Smooth muscle cell (in vitro differentiated cells): ENCODE measurements around the gene GRM1. TPM values are rescaled to one million over a fixed set of nuclear protein-coding genes. Genes with fewer than 3 reads are reported as not detected.

Source experiments
- DNase-seq: peaks from one replicate; lab custom pipeline; 2025; ENCODE audit not compliant: unreplicated experiment; lab: John Stamatoyannopoulos, UW
- H2AFZ ChIP-seq: fragments of 200-600 bp; sonication (generic); 2 replicates; pipeline ENCODE4 v1.6.0; 2016; ENCODE audit warnings: antibody characterized with exemption, low read depth, mild to moderate bottlenecking
- H3F3A ChIP-seq: fragments of 200-600 bp; sonication (generic); 2 replicates; pipeline ENCODE4 v1.6.0; 2017; ENCODE audit warnings: antibody characterized with exemption, low read depth
- H3K27ac ChIP-seq: fragments of 200-600 bp; sonication (generic); 2 replicates; pipeline ENCODE4 v1.5.1; 2016; ENCODE audit warnings: low read depth, mild to moderate bottlenecking
- H3K27me3 ChIP-seq: fragments of 200-600 bp; sonication (generic); 2 replicates; pipeline ENCODE4 v1.6.1; 2016; ENCODE audit warnings: low read depth, mild to moderate bottlenecking
- H3K36me3 ChIP-seq: fragments of 200-600 bp; sonication (generic); 2 replicates; pipeline ENCODE4 v1.5.1; 2016; ENCODE audit warnings: low read depth
- H3K4me1 ChIP-seq: fragments of 200-600 bp; sonication (generic); 2 replicates; pipeline ENCODE4 v1.5.1; 2016; ENCODE audit warnings: low read depth
- H3K4me2 ChIP-seq: fragments of 200-600 bp; sonication (generic); 2 replicates; pipeline ENCODE4 v1.6.0; 2016; ENCODE audit warnings: mild to moderate bottlenecking
- H3K4me3 ChIP-seq: fragments of 200-600 bp; sonication (generic); 2 replicates; pipeline ENCODE4 v1.5.1; 2016; ENCODE audit warnings: mild to moderate bottlenecking
- H3K79me2 ChIP-seq: fragments of 200-600 bp; sonication (generic); 2 replicates; pipeline ENCODE4 v1.6.0; 2016; ENCODE audit warnings: low read depth, mild to moderate bottlenecking
- H3K9ac ChIP-seq: fragments of 200-600 bp; sonication (generic); 2 replicates; pipeline ENCODE4 v1.6.0; 2016; ENCODE audit warnings: low read depth
- H3K9me3 ChIP-seq: fragments of 200-600 bp; sonication (generic); replicated peaks from 2 replicates; pipeline ENCODE4 v1.5.1; 2016; ENCODE audit warnings: low read depth
- H4K20me1 ChIP-seq: fragments of 200-600 bp; sonication (generic); 2 replicates; pipeline ENCODE4 v1.6.0; 2016; ENCODE audit warnings: low read depth
- WGBS: methylation state at CpG from one replicate; pipeline ENCODE4 v1.1.7; 2016; ENCODE audit warnings: low lambda C conversion rate; 5-methylcytosine and 5-hydroxymethylcytosine counted together
- polyA plus RNA-seq: library from polyadenylated mRNA; unstranded; fragments of >200 nt; fragmentation: Nextera tagmentation; extraction: Ambion mirVana; gene quantifications from 2 replicates; pipeline ENCODE4 v1.2.1, GENCODE V29; 2016
- total RNA-seq: library from RNA; depleted of rRNA; stranded (reverse); fragments of >200 nt; gene quantifications from 2 replicates; pipeline ENCODE4 v1.2.3, GENCODE V29; 2014
- TF ChIP-seq, protein P1 (sequence below): fragments of 200-600 bp; sonication (generic); IDR thresholded peaks from 2 replicates; pipeline ENCODE4 v1.5.1; 2017; ENCODE audit warnings: borderline replicate concordance, mild to moderate bottlenecking, antibody characterized with exemption; ENCODE audit not compliant: insufficient read depth, poor library complexity, severe bottlenecking

GRM1 gene
- total and polyA plus RNA-seq, 2 experiments from 2014 or later = not detected

- peaks cover 13% of the 10 kb centered on the region for H3K27me3 ChIP-seq
- no peaks in the 10 kb centered on the region for H4K20me1 ChIP-seq
- H3K4me1 ChIP-seq = no peaks in the 10 kb centered on the region
- H3K9ac ChIP-seq = no peak overlapping the region
- no peak overlapping the region for H3K27ac ChIP-seq
- H3K4me3 ChIP-seq = no peak overlapping the region
- no peaks in the 10 kb centered on the region for H3K36me3 ChIP-seq
- DNase-seq = no peak
- H2AFZ ChIP-seq = no peak overlapping the region
- no peaks in the 10 kb centered on the region for H3K9me3 ChIP-seq
- TF ChIP-seq, protein P1, sequence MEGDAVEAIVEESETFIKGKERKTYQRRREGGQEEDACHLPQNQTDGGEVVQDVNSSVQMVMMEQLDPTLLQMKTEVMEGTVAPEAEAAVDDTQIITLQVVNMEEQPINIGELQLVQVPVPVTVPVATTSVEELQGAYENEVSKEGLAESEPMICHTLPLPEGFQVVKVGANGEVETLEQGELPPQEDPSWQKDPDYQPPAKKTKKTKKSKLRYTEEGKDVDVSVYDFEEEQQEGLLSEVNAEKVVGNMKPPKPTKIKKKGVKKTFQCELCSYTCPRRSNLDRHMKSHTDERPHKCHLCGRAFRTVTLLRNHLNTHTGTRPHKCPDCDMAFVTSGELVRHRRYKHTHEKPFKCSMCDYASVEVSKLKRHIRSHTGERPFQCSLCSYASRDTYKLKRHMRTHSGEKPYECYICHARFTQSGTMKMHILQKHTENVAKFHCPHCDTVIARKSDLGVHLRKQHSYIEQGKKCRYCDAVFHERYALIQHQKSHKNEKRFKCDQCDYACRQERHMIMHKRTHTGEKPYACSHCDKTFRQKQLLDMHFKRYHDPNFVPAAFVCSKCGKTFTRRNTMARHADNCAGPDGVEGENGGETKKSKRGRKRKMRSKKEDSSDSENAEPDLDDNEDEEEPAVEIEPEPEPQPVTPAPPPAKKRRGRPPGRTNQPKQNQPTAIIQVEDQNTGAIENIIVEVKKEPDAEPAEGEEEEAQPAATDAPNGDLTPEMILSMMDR = no peak
- H3F3A ChIP-seq = no peaks in the 10 kb centered on the region
- no peaks in the 10 kb centered on the region for H3K79me2 ChIP-seq
- no peak overlapping the region for H3K4me2 ChIP-seq
- 49% methylated on average over 6 of the region's 6 CpGs for WGBS
Observed at GRCh38 chr6:146154197-146154596, 125.3 kb downstream of the GRM1 start.

GRCh38 chr6:146161664-146162063, 132.8 kb downstream of the GRM1 start:
- Histone ChIP-seq H3K27me3 (no peaks in the 10 kb centered on the region), H3K4me3 (no peak overlapping the region), H3F3A (no peaks in the 10 kb centered on the region), H3K79me2 (no peaks in the 10 kb centered on the region), H3K4me2 (no peak overlapping the region), H3K9ac (no peak overlapping the region), H4K20me1 (no peaks in the 10 kb centered on the region), H2AFZ (no peak overlapping the region), H3K27ac (no peak overlapping the region), H3K9me3 (no peaks in the 10 kb centered on the region), H3K4me1 (no peaks in the 10 kb centered on the region), H3K36me3 (no peaks in the 10 kb centered on the region)
- no peak for DNase-seq
- WGBS = 93% methylated on average over 5 of the region's 5 CpGs
- TF ChIP-seq, protein P1 = no peak

DNA sequence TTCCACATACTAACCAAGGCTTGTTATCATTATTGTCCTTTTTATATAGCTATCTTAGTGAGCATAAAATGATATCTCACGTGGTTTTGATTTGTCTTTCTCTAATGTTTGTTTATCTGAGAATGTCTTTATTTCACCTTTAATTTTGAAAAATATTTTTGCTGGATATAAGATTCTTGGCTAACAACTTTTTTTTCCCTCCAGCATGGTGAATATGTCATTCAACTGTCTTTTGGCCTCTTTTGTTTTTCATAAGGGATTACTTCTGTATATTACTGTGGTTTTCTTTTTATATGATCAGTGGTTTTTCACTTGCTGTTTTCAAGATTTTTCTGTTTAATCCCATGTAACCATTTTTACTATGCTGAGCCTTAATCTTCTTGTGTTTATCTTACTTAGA, 141.0 kb downstream of the GRM1 start:
- Histone ChIP-seq H3K36me3 (no peaks in the 10 kb centered on the region), H2AFZ (no peak overlapping the region), H4K20me1 (no peaks in the 10 kb centered on the region), H3F3A (no peaks in the 10 kb centered on the region), H3K4me3 (no peak overlapping the region), H3K9ac (no peak overlapping the region), H3K4me1 (no peaks in the 10 kb centered on the region), H3K9me3 (peaks cover 6% of the 10 kb centered on the region), H3K27ac (no peak overlapping the region), H3K4me2 (no peak overlapping the region), H3K79me2 (no peaks in the 10 kb centered on the region), H3K27me3 (no peaks in the 10 kb centered on the region)
- WGBS = 68% methylated on average over 1 of the region's 1 CpG
- TF ChIP-seq, protein P1 = no peak
- DNase-seq = no peak

DNA sequence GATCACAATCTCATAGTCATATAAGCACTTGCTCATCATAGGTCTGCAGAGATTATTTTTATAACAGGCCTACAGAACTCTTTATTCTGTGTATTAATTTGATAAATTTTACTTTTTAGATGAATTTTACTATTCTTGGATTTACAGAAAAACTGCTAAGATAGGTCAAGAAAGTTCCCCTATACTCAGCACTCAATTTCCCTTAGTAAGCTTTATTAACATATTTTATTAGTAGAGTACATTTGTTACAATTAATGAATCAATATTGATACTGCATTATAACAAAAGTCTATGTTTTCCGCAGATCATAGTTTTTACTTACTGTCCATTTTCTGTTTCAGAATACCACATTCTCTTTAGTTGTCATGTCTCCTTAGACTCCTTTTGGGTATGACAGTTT, 148.9 kb downstream of the GRM1 start:
- no peak for DNase-seq
- Histone ChIP-seq H4K20me1 (no peaks in the 10 kb centered on the region), H3K9me3 (no peaks in the 10 kb centered on the region), H3K4me3 (no peak overlapping the region), H3K27me3 (no peaks in the 10 kb centered on the region), H2AFZ (no peak overlapping the region), H3K9ac (no peak overlapping the region), H3K36me3 (no peaks in the 10 kb centered on the region), H3K4me2 (no peak overlapping the region), H3K27ac (no peak overlapping the region), H3K4me1 (no peaks in the 10 kb centered on the region), H3F3A (no peaks in the 10 kb centered on the region), H3K79me2 (no peaks in the 10 kb centered on the region)
- TF ChIP-seq, protein P1 = no peak
- WGBS = 100% methylated on average over 1 of the region's 1 CpG
